OCI-LY1 (cell line): ENCODE measurements around the gene PPP1CC.
A peak's percentile ranks its signal among the peaks of the same experiment; 100 is the strongest.

Experiments used
- H2AFZ ChIP-seq: fragments of 200-600 bp; sonication (generic), shearing (Covaris generic); 2 replicates; pipeline ENCODE4 v1.6.0; 2014; ENCODE audit warnings: antibody characterized with exemption, mild to moderate bottlenecking, low read length
- H3F3A ChIP-seq: fragments of 200-600 bp; sonication (generic), shearing (Covaris generic); 2 replicates; pipeline ENCODE4 v1.6.0; 2014; ENCODE audit warnings: mild to moderate bottlenecking, antibody characterized with exemption, low read length, moderate library complexity; ENCODE audit not compliant: insufficient read depth
- H3K27ac ChIP-seq: fragments of 200-600 bp; sonication (generic); 2 replicates; pipeline ENCODE4 v1.5.1; 2014; ENCODE audit warnings: low read length, mixed run types, mild to moderate bottlenecking, low read depth; ENCODE audit not compliant: poor library complexity, severe bottlenecking
- H3K27me3 ChIP-seq: fragments of 200-600 bp; sonication (generic); 2 replicates; pipeline ENCODE4 v1.6.0; 2014; ENCODE audit warnings: antibody characterized with exemption, mild to moderate bottlenecking, low read length, moderate library complexity; ENCODE audit not compliant: insufficient read depth
- H3K36me3 ChIP-seq: fragments of 200-600 bp; sonication (generic); 2 replicates; pipeline ENCODE4 v1.6.1; 2014; ENCODE audit warnings: mild to moderate bottlenecking, antibody characterized with exemption, low read length, moderate library complexity, mixed read lengths; ENCODE audit not compliant: insufficient read depth
- H3K4me1 ChIP-seq: fragments of 200-600 bp; sonication (generic); 2 replicates; pipeline ENCODE4 v1.5.1; 2014; ENCODE audit warnings: mild to moderate bottlenecking, low read length, moderate library complexity; ENCODE audit not compliant: insufficient read depth, severe bottlenecking
- H3K4me2 ChIP-seq: fragments of 200-600 bp; sonication (generic), shearing (Covaris generic); 2 replicates; pipeline ENCODE4 v1.6.1; 2014; ENCODE audit warnings: low read length
- H3K4me3 ChIP-seq: fragments of 200-600 bp; sonication (generic); 2 replicates; pipeline ENCODE4 v1.5.1; 2014; ENCODE audit warnings: low read length, low read depth, mild to moderate bottlenecking, mixed read lengths; ENCODE audit not compliant: poor library complexity, severe bottlenecking
- H3K79me2 ChIP-seq: fragments of 200-600 bp; shearing (Covaris generic); 2 replicates; pipeline ENCODE4 v1.6.1; 2016; ENCODE audit warnings: mixed run types, low read length, mixed read lengths; ENCODE audit not compliant: insufficient read depth
- H3K9ac ChIP-seq: fragments of 200-600 bp; sonication (generic), shearing (Covaris generic); 2 replicates; pipeline ENCODE4 v1.6.1; 2014; ENCODE audit warnings: mild to moderate bottlenecking, low read length, mixed read lengths
- H3K9me2 ChIP-seq: fragments of 200-600 bp; sonication (generic), shearing (Covaris generic); 2 replicates; pipeline ENCODE4 v1.6.1; 2014; ENCODE audit warnings: low read depth, mild to moderate bottlenecking, low read length, mixed read lengths
- H3K9me3 ChIP-seq: fragments of 200-600 bp; shearing (Covaris generic); 2 replicates; pipeline ENCODE4 v1.6.1; 2014; ENCODE audit warnings: low read length, mixed read lengths
- H4K20me1 ChIP-seq: fragments of 200-600 bp; sonication (generic), shearing (Covaris generic); 2 replicates; pipeline ENCODE4 v1.6.0; 2016; ENCODE audit warnings: mild to moderate bottlenecking, low read length; ENCODE audit not compliant: insufficient read depth
- CTCF ChIP-seq: fragments of 200-600 bp; sonication (generic), shearing (Covaris generic); IDR thresholded peaks from 2 replicates; pipeline ENCODE4 v1.5.1; 2017; ENCODE audit warnings: mild to moderate bottlenecking, antibody characterized with exemption, low read length, moderate library complexity, mixed read lengths
- EZH2 ChIP-seq: fragments of 200-600 bp; sonication (generic), shearing (Covaris generic); IDR thresholded peaks from 2 replicates; pipeline ENCODE4 v1.8.0; 2017; ENCODE audit warnings: borderline replicate concordance, mixed run types, mild to moderate bottlenecking, antibody characterized with exemption, low read length, moderate library complexity, mixed read lengths

The PPP1CC gene

GRCh38 chr12:110708917-110709316, 33.8 kb downstream of the PPP1CC start:
- no peaks in the 10 kb centered on the region for H3K27me3 ChIP-seq
- peaks cover 20% of the 10 kb centered on the region for H3K4me1 ChIP-seq
- no peak overlapping the region for H3K9ac ChIP-seq
- H3F3A ChIP-seq: no peaks in the 10 kb centered on the region
- no peaks in the 10 kb centered on the region for H3K9me3 ChIP-seq
- H3K9me2 ChIP-seq: no peaks in the 10 kb centered on the region
- no peaks in the 10 kb centered on the region; the same call in 1 of the 2 replicates for H3K36me3 ChIP-seq
- no peak overlapping the region for H3K27ac ChIP-seq
- H4K20me1 ChIP-seq: no peaks in the 10 kb centered on the region
- no peak overlapping the region for H2AFZ ChIP-seq
- no peaks in the 10 kb centered on the region for H3K79me2 ChIP-seq
- TF ChIP-seq CTCF (no peak), EZH2 (no peak)
- H3K4me2 ChIP-seq: no peak overlapping the region
- H3K4me3 ChIP-seq: no peak overlapping the region

- no peaks in the 10 kb centered on the region for H3K27me3 ChIP-seq
- H3K79me2 ChIP-seq: no peaks in the 10 kb centered on the region
- H3K9ac ChIP-seq: no peak overlapping the region
- H2AFZ ChIP-seq: no peak overlapping the region
- H3K36me3 ChIP-seq: no peaks in the 10 kb centered on the region; the same call in 1 of the 2 replicates
- H3K27ac ChIP-seq: peak overlapping the region; percentile 68
- no peaks in the 10 kb centered on the region for H3F3A ChIP-seq
- no peaks in the 10 kb centered on the region for H4K20me1 ChIP-seq
- no peak for TF ChIP-seq EZH2
- TF ChIP-seq CTCF: no peak
- H3K9me3 ChIP-seq: no peaks in the 10 kb centered on the region
- no peaks in the 10 kb centered on the region for H3K9me2 ChIP-seq
- H3K4me1 ChIP-seq: peaks cover 17% of the 10 kb centered on the region
- peak overlapping the region; percentile 43 for H3K4me2 ChIP-seq
- no peak overlapping the region for H3K4me3 ChIP-seq
Measured at GRCh38 chr12:110705309-110705708, 37.4 kb downstream of the PPP1CC start.

- no peak overlapping the region for H2AFZ ChIP-seq
- peaks cover 17% of the 10 kb centered on the region for H3K4me1 ChIP-seq
- no peak overlapping the region for H3K9ac ChIP-seq
- H3K27ac ChIP-seq: peak overlapping the region; percentile 68
- TF ChIP-seq CTCF (peak; percentile 33; the same call in 1 of the 2 replicates), EZH2 (no peak)
- no peaks in the 10 kb centered on the region for H3K9me3 ChIP-seq
- no peaks in the 10 kb centered on the region for H3K9me2 ChIP-seq
- H3K36me3 ChIP-seq: no peaks in the 10 kb centered on the region; the same call in 1 of the 2 replicates
- no peak overlapping the region for H3K4me3 ChIP-seq
- H3K79me2 ChIP-seq: no peaks in the 10 kb centered on the region
- no peaks in the 10 kb centered on the region for H3K27me3 ChIP-seq
- no peaks in the 10 kb centered on the region for H4K20me1 ChIP-seq
- H3F3A ChIP-seq: no peaks in the 10 kb centered on the region
- peak overlapping the region; percentile 43 for H3K4me2 ChIP-seq
Measured at GRCh38 chr12:110704750-110705149, 37.9 kb downstream of the PPP1CC start.
